DMS 273 (cell line): ENCODE results near the gene FBL.
"Not testable (repeated sequence)": the region's sequence is repeated elsewhere in the genome, so short reads cannot be mapped to it uniquely, and the experiment has no call there.

Experiments used
- DNase-seq: peaks from one replicate; lab custom pipeline; 2025; ENCODE audit not compliant: unreplicated experiment; lab: John Stamatoyannopoulos, UW

FBL gene

GRCh38 chr19:39845933-39846677 is at the start of gene FBL:
Gene FBL, minus strand, starts transcription at chr19:39846379. Its CDS starts 79 bp downstream, at chr19:39846300.
- DNase-seq = peak; percentile 98

GRCh38 chr19:39895096-39895495 is 48.9 kb upstream of the FBL start:
- DNase-seq = not testable (repeated sequence)

GRCh38 chr19:39894236-39894606 is 48.0 kb upstream of the FBL start:
- DNase-seq = not testable (repeated sequence)

GRCh38 chr19:39893366-39894235 is 47.4 kb upstream of the FBL start:
- not testable (repeated sequence) for DNase-seq

- not testable (repeated sequence) for DNase-seq
These were observed 46.3 kb upstream of the FBL start for GRCh38 chr19:39892506-39892902.

GRCh38 chr19:39891660-39892505 is 45.7 kb upstream of the FBL start:
- not testable (repeated sequence) for DNase-seq

- DNase-seq = no peak
These were observed 44.8 kb upstream of the FBL start for GRCh38 chr19:39890755-39891551.

- not testable (repeated sequence) for DNase-seq
These were observed 43.9 kb upstream of the FBL start for GRCh38 chr19:39889872-39890754.

GRCh38 chr19:39887456-39887951 is 41.3 kb upstream of the FBL start:
- not testable (repeated sequence) for DNase-seq

- DNase-seq = not testable (repeated sequence)
These were observed 39.8 kb upstream of the FBL start for GRCh38 chr19:39885821-39886554.

- not testable (repeated sequence) for DNase-seq
These were observed 38.5 kb upstream of the FBL start for GRCh38 chr19:39884721-39885120.

- not testable (repeated sequence) for DNase-seq
These were observed 36.5 kb upstream of the FBL start for GRCh38 chr19:39882645-39883044.

GRCh38 chr19:39881495-39882110 is 35.4 kb upstream of the FBL start:
- DNase-seq = peak; percentile 72

- DNase-seq = not testable (repeated sequence)
These were observed 34.1 kb upstream of the FBL start for GRCh38 chr19:39880241-39880640.

GRCh38 chr19:39879796-39880195 is 33.6 kb upstream of the FBL start:
- DNase-seq = not testable (repeated sequence)

GRCh38 chr19:39878866-39879265 is 32.7 kb upstream of the FBL start:
- not testable (repeated sequence) for DNase-seq

- no peak for DNase-seq
These were observed 32.2 kb upstream of the FBL start for GRCh38 chr19:39878398-39878797.

- DNase-seq = not testable (repeated sequence)
These were observed 31.8 kb upstream of the FBL start for GRCh38 chr19:39877982-39878381.
